Ovary (tissue), 3 donors: Measurements from ENCODE around the gene GREB1L.

Source experiments
- CTCF ChIP-seq, 3 donors: fragments of 450-650 bp in 2 of 3; fragments of 200-600 bp in 1 of 3; IDR thresholded peaks; one replicate each; pipeline versions ENCODE4 v1.5.1 to v1.8.0; 2016 to 2022; ENCODE audit warnings: antibody characterized with exemption in 3 of 3, mild to moderate bottlenecking in 1 of 3
- POLR2A ChIP-seq: fragments of 450-650 bp; IDR thresholded peaks from one replicate; pipeline ENCODE4 v1.6.1; 2017; ENCODE audit warnings: antibody characterized with exemption, mild to moderate bottlenecking, moderate library complexity
- donor health status: DM: no; HTN: no; CAD: no.

GRCh38 chr18:21452796-21453510, 210.9 kb downstream of the GREB1L start:
- TF ChIP-seq CTCF (IDR thresholded peaks at IDR 0.05), result no peak
- no peak for TF ChIP-seq POLR2A
